Calu3 (cell line): Measurements from ENCODE around the gene SYTL1. TPM values are rescaled to one million over a fixed set of nuclear protein-coding genes. Genes with fewer than 3 reads are reported as not detected.

Experiments used
- BruUV-seq: library from RNA; stranded (reverse); fragments of 400-500 nt; replicated peaks from 2 replicates; lab custom pipeline; 2021; lab: Mats Ljungman, UMichigan
- CTCF ChIA-PET: fragments of 300-600 bp; sonication (Branson Sonifier 250); formaldehyde crosslinking; loops from one replicate; lab custom pipeline; 2022; ENCODE audit warnings: antibody characterized with exemption; lab: Charles Lee
- DNase-seq: peaks from one replicate; pipeline ENCODE4 v3.0.0; 2022
- H3K27ac Mint-ChIP-seq: one replicate; pipeline ENCODE4 v1.8.0; 2022; ENCODE audit warnings: mixed read lengths; ENCODE audit not compliant: unreplicated experiment
- H3K27me3 Mint-ChIP-seq: one replicate; pipeline ENCODE4 v1.8.0; 2022; ENCODE audit warnings: mixed read lengths; ENCODE audit not compliant: unreplicated experiment
- H3K36me3 Mint-ChIP-seq: one replicate; pipeline ENCODE4 v1.8.0; 2022; ENCODE audit warnings: mild to moderate bottlenecking, moderate library complexity, mixed read lengths; ENCODE audit not compliant: insufficient read depth, unreplicated experiment
- H3K4me1 Mint-ChIP-seq: one replicate; pipeline ENCODE4 v1.8.0; 2022; ENCODE audit warnings: mild to moderate bottlenecking, low read depth, mixed read lengths; ENCODE audit not compliant: unreplicated experiment
- H3K4me3 Mint-ChIP-seq: one replicate; pipeline ENCODE4 v1.8.0; 2022; ENCODE audit warnings: mild to moderate bottlenecking, low read depth, moderate library complexity, mixed read lengths; ENCODE audit not compliant: unreplicated experiment
- H3K9me3 Mint-ChIP-seq: one replicate; pipeline ENCODE4 v1.8.0; 2022; ENCODE audit warnings: low read depth, mixed read lengths; ENCODE audit not compliant: unreplicated experiment
- intact Hi-C: fragments of 100-400 bp; cut with micrococcal nuclease; formaldehyde crosslinking; loops from one replicate; pipeline ENCODE4 v1.10.0; 2022; ENCODE audit not compliant: unreplicated experiment
- total RNA-seq: library from RNA; stranded (reverse); gene quantifications from 2 replicates; pipeline ENCODE4 v1.2.3, GENCODE V29; 2022
- TF ChIP-seq, protein P1 (sequence below): fragments of 200-600 bp; IDR thresholded peaks from one replicate; pipeline ENCODE4 v1.8.0; 2022; ENCODE audit warnings: antibody characterized with exemption; ENCODE audit not compliant: unreplicated experiment

Gene SYTL1
- total RNA-seq, 1 experiment from 2014 or later = 15.0 TPM

GRCh38 chr1:27338751-27339150 is 3.1 kb upstream of the SYTL1 start:
- CTCF ChIA-PET = no interaction called here
- intact Hi-C loops = no loop called here
- TF ChIP-seq, protein P1, sequence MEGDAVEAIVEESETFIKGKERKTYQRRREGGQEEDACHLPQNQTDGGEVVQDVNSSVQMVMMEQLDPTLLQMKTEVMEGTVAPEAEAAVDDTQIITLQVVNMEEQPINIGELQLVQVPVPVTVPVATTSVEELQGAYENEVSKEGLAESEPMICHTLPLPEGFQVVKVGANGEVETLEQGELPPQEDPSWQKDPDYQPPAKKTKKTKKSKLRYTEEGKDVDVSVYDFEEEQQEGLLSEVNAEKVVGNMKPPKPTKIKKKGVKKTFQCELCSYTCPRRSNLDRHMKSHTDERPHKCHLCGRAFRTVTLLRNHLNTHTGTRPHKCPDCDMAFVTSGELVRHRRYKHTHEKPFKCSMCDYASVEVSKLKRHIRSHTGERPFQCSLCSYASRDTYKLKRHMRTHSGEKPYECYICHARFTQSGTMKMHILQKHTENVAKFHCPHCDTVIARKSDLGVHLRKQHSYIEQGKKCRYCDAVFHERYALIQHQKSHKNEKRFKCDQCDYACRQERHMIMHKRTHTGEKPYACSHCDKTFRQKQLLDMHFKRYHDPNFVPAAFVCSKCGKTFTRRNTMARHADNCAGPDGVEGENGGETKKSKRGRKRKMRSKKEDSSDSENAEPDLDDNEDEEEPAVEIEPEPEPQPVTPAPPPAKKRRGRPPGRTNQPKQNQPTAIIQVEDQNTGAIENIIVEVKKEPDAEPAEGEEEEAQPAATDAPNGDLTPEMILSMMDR = no peak
- Mint-ChIP-seq H3K27ac (peak overlapping the region; percentile 31), H3K36me3 (peaks cover 43% of the 10 kb centered on the region), H3K4me3 (no peak overlapping the region), H3K4me1 (peaks cover 25% of the 10 kb centered on the region), H3K9me3 (no peaks in the 10 kb centered on the region), H3K27me3 (no peaks in the 10 kb centered on the region)
- BruUV-seq = no TSS peak
- no peak for DNase-seq

DNA sequence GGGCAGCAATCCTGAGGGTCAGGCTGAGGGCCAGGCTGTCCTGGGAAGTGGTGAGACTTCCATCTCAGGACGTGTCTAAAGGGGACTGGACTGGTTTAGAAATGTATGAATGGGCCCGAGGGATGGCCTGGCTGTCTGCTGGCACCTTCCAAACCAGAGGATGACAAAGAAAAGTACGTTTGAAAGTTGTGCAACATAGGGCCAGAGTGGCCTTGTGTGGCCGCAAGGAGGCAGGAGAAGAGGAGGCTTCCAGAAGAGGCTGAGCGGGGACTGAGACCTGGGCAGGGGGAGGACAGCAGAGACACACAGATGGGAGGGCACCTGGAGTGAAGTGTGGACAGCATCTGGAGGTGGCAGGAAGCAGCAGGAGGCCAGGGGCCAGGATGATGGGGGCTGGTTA is 2.6 kb upstream of the SYTL1 start:
- peak overlapping the region; percentile 31 for H3K27ac Mint-ChIP-seq
- CTCF ChIA-PET = no interaction called here

DNA sequence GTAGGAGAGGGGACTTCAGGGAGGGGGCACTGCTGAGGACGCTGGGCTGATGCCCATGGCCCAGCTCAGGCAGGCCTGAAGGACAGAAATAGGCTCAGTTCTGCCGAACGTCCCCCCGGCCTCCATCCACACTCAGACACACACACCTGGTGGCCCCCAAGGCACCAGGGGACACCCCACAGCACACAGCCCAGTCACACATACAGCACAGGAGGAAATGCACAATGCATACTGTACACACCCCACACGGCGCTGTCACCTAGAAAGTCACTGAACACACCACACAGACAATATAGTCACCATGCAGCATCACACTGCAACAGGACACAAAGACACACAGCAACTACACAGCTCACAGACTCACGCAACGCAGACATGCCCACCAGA is 562 bp downstream of the SYTL1 start:
- Mint-ChIP-seq H3K27ac (peak overlapping the region; percentile 34), H3K4me3 (peak overlapping the region; percentile 73), H3K36me3 (peaks cover 36% of the 10 kb centered on the region), H3K9me3 (no peaks in the 10 kb centered on the region), H3K27me3 (no peaks in the 10 kb centered on the region), H3K4me1 (peaks cover 32% of the 10 kb centered on the region)
- intact Hi-C loops = no loop called here
- no TSS peak for BruUV-seq
- CTCF ChIA-PET = interaction anchor here (1.2 to 2.1 kb wide), 3 partner anchors 10 to 46 kb away, joined by 4 to 6 read pairs (median 5); no protein-coding TSS in a partner anchor
- no peak for DNase-seq
- TF ChIP-seq, protein P1 = no peak

More for the DNA sequence above, 2.6 kb upstream of the SYTL1 start:
- Mint-ChIP-seq H3K27me3 (no peaks in the 10 kb centered on the region), H3K4me3 (no peak overlapping the region), H3K4me1 (peaks cover 25% of the 10 kb centered on the region), H3K9me3 (no peaks in the 10 kb centered on the region), H3K36me3 (peaks cover 43% of the 10 kb centered on the region)
- DNase-seq = no peak
- TF ChIP-seq, protein P1 = no peak
- BruUV-seq = no TSS peak
- intact Hi-C loops = no loop called here

DNA sequence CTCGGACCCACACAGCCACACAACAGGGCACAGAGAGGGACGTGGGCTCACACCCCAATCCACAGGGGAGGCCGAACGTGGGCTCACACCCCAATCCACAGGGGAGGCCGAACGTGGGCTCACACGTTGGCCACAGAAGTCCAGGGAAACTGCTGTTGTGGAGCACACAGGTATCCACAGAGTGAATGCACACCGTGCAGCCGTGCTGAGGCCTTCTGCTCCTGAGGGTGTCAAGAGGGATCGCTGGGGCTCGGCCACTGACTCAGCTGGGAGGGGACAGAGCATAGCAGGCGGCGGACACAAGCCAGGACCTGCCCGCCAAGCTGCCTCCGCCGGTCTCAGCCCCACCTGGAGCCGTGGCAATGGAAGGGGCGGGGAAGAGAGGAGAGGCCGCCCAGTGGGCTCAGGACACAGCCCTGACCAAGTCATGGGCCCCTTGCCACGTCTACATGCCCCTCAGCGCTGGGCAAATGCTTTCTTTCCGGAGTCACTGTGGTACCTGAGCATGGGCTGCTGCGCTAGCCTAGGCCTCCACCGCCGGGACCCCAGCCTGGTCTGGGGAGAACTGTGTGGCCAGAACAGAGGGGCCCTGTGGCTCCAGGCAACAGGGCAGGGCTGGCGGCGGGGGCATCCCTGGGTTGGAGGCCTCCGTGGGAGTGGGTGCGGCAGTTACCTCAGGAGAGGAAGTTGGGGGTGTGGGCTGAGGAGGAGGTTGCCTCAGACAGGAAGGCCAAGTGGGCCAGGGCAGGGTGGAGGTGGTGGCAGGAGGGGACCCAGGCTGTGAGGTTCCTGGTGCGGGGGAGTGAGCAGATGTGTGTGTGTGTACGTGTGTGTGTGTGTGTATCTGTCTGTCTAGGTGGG is 1.2 kb downstream of the SYTL1 start:
- no TSS peak for BruUV-seq
- Mint-ChIP-seq H3K4me1 (peaks cover 38% of the 10 kb centered on the region), H3K9me3 (no peaks in the 10 kb centered on the region), H3K27ac (peak overlapping the region; percentile 34), H3K27me3 (no peaks in the 10 kb centered on the region), H3K36me3 (peaks cover 40% of the 10 kb centered on the region), H3K4me3 (peak overlapping the region; percentile 73)
- intact Hi-C loops = no loop called here
- TF ChIP-seq, protein P1 = no peak
- CTCF ChIA-PET = interaction anchor here (1.2 to 2.1 kb wide), 3 partner anchors 10 to 45 kb away, joined by 4 to 6 read pairs (median 5); no protein-coding TSS in a partner anchor
- DNase-seq = peak; percentile 51
